CD4-positive, alpha-beta T cell treated with Interleukin-21 for 1 hour (primary cell): ENCODE measurements around the gene ZNF532.
"Not testable (repeated sequence)": the region's sequence is repeated elsewhere in the genome, so short reads cannot be mapped to it uniquely, and the experiment has no call there.

ENCODE experiments used
- DNase-seq: peaks from one replicate; pipeline ENCODE4 v3.0.0-alpha.2; 2020

The ZNF532 gene

GRCh38 chr18:58848685-58849084, 16.0 kb upstream of the ZNF532 start:
- no peak for DNase-seq

- DNase-seq: no peak
Observed at GRCh38 chr18:58850786-58851469, 13.7 kb upstream of the ZNF532 start.

GRCh38 chr18:58851856-58852255, 12.8 kb upstream of the ZNF532 start:
- DNase-seq: no peak

GRCh38 chr18:58852629-58853028, 12.0 kb upstream of the ZNF532 start:
- DNase-seq: no peak

- DNase-seq: no peak
Observed at GRCh38 chr18:58853561-58853960, 11.1 kb upstream of the ZNF532 start.

- DNase-seq: not testable (repeated sequence)
Observed at GRCh38 chr18:58855521-58855920, 9.2 kb upstream of the ZNF532 start.

- DNase-seq: no peak
Observed at GRCh38 chr18:58856881-58857280, 7.8 kb upstream of the ZNF532 start.

GRCh38 chr18:58858591-58859468, 5.8 kb upstream of the ZNF532 start:
- DNase-seq: no peak

- no peak for DNase-seq
Observed at GRCh38 chr18:58859907-58860306, 4.8 kb upstream of the ZNF532 start.

GRCh38 chr18:58860747-58861231, 3.9 kb upstream of the ZNF532 start:
- no peak for DNase-seq

- no peak for DNase-seq
Observed at GRCh38 chr18:58861353-58861752, 3.3 kb upstream of the ZNF532 start.

GRCh38 chr18:58861861-58862301, 2.8 kb upstream of the ZNF532 start:
- no peak for DNase-seq

GRCh38 chr18:58862356-58862755, 2.3 kb upstream of the ZNF532 start:
- no peak for DNase-seq

GRCh38 chr18:58862851-58863538, 1.7 kb upstream of the ZNF532 start:
- DNase-seq: peak; percentile 22

- DNase-seq: peak; percentile 32
Observed at GRCh38 chr18:58863539-58864145, 1.0 kb upstream of the ZNF532 start.

- DNase-seq: no peak
Observed at GRCh38 chr18:58865033-58865590, 435 bp downstream of the ZNF532 start.

GRCh38 chr18:58865701-58866065, 1.0 kb downstream of the ZNF532 start:
- no peak for DNase-seq

GRCh38 chr18:58866066-58866772, 1.5 kb downstream of the ZNF532 start:
- no peak for DNase-seq

GRCh38 chr18:58866773-58867150, 2.1 kb downstream of the ZNF532 start:
- no peak for DNase-seq

GRCh38 chr18:58867281-58867961, 2.7 kb downstream of the ZNF532 start:
- no peak for DNase-seq

GRCh38 chr18:58868440-58868839, 3.8 kb downstream of the ZNF532 start:
- DNase-seq: no peak
